KMS-11 (cell line): ENCODE data around the gene RPF1.
A peak's percentile ranks its signal among the peaks of the same experiment; 100 is the strongest.

Source experiments
- H2AFZ ChIP-seq: fragments of 200-600 bp; sonication (generic); 2 replicates; pipeline ENCODE4 v1.6.1; 2016; ENCODE audit warnings: antibody characterized with exemption, mixed run types, low read depth
- H3K27ac ChIP-seq: fragments of 200-600 bp; sonication (generic); 2 replicates; pipeline ENCODE4 v1.6.1; 2016; ENCODE audit warnings: mild to moderate bottlenecking, mixed run types
- H3K27me3 ChIP-seq: fragments of 200-600 bp; sonication (generic); 2 replicates; pipeline ENCODE4 v1.6.1; 2017; ENCODE audit warnings: mild to moderate bottlenecking, low read depth, mixed run types, moderate library complexity; ENCODE audit not compliant: insufficient read depth
- H3K36me3 ChIP-seq: fragments of 200-600 bp; sonication (generic); 2 replicates; pipeline ENCODE4 v1.6.1; 2017; ENCODE audit warnings: mild to moderate bottlenecking, mixed run types; ENCODE audit not compliant: insufficient read depth
- H3K4me1 ChIP-seq: fragments of 200-600 bp; sonication (generic); 2 replicates; pipeline ENCODE4 v1.6.1; 2016; ENCODE audit warnings: mild to moderate bottlenecking, low read depth, mixed run types; ENCODE audit not compliant: poor library complexity, severe bottlenecking
- H3K4me2 ChIP-seq: fragments of 200-600 bp; sonication (generic); 2 replicates; pipeline ENCODE4 v1.7.0; 2016; ENCODE audit warnings: mild to moderate bottlenecking, mixed run types
- H3K4me3 ChIP-seq: fragments of 200-600 bp; sonication (generic); IDR thresholded peaks from 2 replicates; pipeline ENCODE4 v1.6.1; 2017; ENCODE audit warnings: low read depth, low read length, mixed read lengths; ENCODE audit not compliant: insufficient read depth
- H3K79me2 ChIP-seq: fragments of 200-600 bp; sonication (generic); 2 replicates; pipeline ENCODE4 v1.6.1; 2016; ENCODE audit warnings: low read depth, mixed run types; ENCODE audit not compliant: insufficient read depth
- H3K9ac ChIP-seq: fragments of 200-600 bp; sonication (generic); 2 replicates; pipeline ENCODE4 v1.6.1; 2016; ENCODE audit warnings: mild to moderate bottlenecking, mixed run types
- H4K20me1 ChIP-seq: fragments of 200-600 bp; sonication (generic); 2 replicates; pipeline ENCODE4 v1.6.1; 2016; ENCODE audit warnings: mild to moderate bottlenecking, mixed run types; ENCODE audit not compliant: insufficient read depth
- CTCF ChIP-seq: fragments of 200-600 bp; sonication (generic); conservative IDR thresholded peaks from 2 replicates; pipeline ENCODE4 v1.6.1; 2017; ENCODE audit warnings: low read depth, mild to moderate bottlenecking, antibody characterized with exemption, low read length, moderate library complexity, mixed read lengths

The RPF1 gene

GRCh38 chr1:84538599-84538998, 59.5 kb downstream of the RPF1 start:
- no peaks in the 10 kb centered on the region for H4K20me1 ChIP-seq
- no peaks in the 10 kb centered on the region for H3K27me3 ChIP-seq
- no peak overlapping the region for H3K4me3 ChIP-seq
- no peak overlapping the region for H3K27ac ChIP-seq
- H3K79me2 ChIP-seq: no peaks in the 10 kb centered on the region
- peaks cover 10% of the 10 kb centered on the region for H3K4me1 ChIP-seq
- peak overlapping the region; percentile 21; the same call in 1 of the 2 replicates for H3K4me2 ChIP-seq
- H3K36me3 ChIP-seq: no peaks in the 10 kb centered on the region
- no peak overlapping the region for H3K9ac ChIP-seq
- no peak overlapping the region for H2AFZ ChIP-seq
- TF ChIP-seq CTCF: no peak

GRCh38 chr1:84539972-84540371, 60.9 kb downstream of the RPF1 start:
- Histone ChIP-seq H3K27me3 (no peaks in the 10 kb centered on the region), H3K36me3 (no peaks in the 10 kb centered on the region), H2AFZ (no peak overlapping the region), H3K79me2 (no peaks in the 10 kb centered on the region), H3K4me2 (no peak overlapping the region), H4K20me1 (no peaks in the 10 kb centered on the region), H3K9ac (no peak overlapping the region), H3K4me1 (peaks cover 10% of the 10 kb centered on the region), H3K4me3 (no peak overlapping the region), H3K27ac (no peak overlapping the region)
- TF ChIP-seq CTCF: no peak

- no peaks in the 10 kb centered on the region for H4K20me1 ChIP-seq
- H3K9ac ChIP-seq: no peak overlapping the region
- TF ChIP-seq CTCF: no peak
- no peak overlapping the region for H2AFZ ChIP-seq
- no peaks in the 10 kb centered on the region for H3K79me2 ChIP-seq
- no peaks in the 10 kb centered on the region for H3K36me3 ChIP-seq
- H3K27me3 ChIP-seq: no peaks in the 10 kb centered on the region
- H3K4me2 ChIP-seq: no peak overlapping the region
- H3K4me3 ChIP-seq: no peak overlapping the region
- H3K27ac ChIP-seq: no peak overlapping the region
- peaks cover 10% of the 10 kb centered on the region for H3K4me1 ChIP-seq
These were observed 61.7 kb downstream of the RPF1 start for GRCh38 chr1:84540759-84541158.

- Histone ChIP-seq H3K27ac (no peak overlapping the region), H3K4me3 (no peak overlapping the region), H2AFZ (no peak overlapping the region), H3K36me3 (no peaks in the 10 kb centered on the region), H4K20me1 (no peaks in the 10 kb centered on the region), H3K9ac (no peak overlapping the region), H3K4me2 (no peak overlapping the region), H3K4me1 (peaks cover 10% of the 10 kb centered on the region), H3K79me2 (no peaks in the 10 kb centered on the region), H3K27me3 (no peaks in the 10 kb centered on the region)
- 0 out of 2 replicates have a peak, but pooled peaks have one; percentile 12 for TF ChIP-seq CTCF
These were observed 62.6 kb downstream of the RPF1 start for GRCh38 chr1:84541679-84542078.
